ENCODE data around the gene C17orf67.
A peak's percentile ranks its signal among the peaks of the same experiment; 100 is the strongest.

C17orf67 gene

DNA sequence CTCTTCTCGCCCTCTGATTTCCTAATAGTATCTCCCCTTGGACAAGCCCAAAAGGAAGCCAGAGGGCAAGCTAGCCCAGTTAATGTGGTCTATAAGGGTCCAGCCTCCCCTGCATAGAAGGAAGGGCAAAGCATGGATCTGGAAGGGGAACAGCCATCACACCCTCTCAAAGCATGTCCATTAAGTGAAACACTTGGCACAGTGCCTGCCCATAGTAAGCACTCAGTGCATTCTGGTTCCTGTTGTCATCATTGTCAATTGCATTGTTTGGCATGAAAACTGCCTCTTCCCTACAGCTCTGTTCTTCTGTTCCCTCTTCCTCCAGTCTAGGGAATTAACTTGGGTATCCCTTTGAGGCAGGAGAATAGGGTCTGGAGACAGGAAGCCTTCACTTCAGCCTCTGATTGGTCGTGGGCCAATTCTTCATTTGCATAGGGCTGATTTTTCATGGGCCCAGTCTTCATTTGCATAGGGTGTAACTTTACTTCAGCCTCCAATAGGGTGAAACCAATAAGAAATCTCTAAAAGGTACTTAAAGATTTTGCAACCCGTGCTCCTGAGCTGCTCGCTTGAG, 81.4 kb downstream of the C17orf67 start:
- Mint-ChIP-seq H3K4me1 (peaks cover 42% of the 10 kb centered on the region), H3K4me3 (no peak overlapping the region), H3K9me3 (no peaks in the 10 kb centered on the region), H3K27ac (no peak overlapping the region), H3K27me3 (no peaks in the 10 kb centered on the region)
- no peak for DNase-seq
- peak; percentile 8 for ATAC-seq

DNA sequence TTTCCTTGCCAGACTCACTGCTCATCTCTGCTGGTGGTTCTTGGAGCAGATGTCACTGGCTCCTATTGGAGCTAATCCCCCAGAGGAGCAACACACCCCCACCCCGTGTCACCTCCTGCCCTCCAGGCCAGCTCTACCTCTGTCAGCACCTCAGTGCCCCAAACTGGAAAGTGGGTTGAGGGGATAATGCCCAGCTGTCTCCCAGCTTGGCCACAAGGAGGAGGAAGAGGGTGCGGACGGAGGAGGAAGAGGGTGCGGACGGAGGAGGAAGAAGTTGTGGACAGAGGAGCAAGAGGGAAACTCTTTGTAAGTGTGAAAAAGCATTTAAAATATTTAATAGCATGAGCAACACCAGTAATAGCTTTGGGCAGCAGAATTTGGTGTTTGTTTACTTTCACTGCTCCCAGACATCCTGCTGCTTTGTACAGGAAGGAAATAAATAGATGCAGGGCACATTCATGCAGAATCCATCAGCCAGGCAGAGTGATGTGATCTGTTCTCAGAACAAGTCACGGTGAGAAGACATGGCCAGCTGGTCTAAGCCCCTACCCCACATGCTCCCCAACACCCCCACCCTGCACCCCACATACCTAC, 82.5 kb downstream of the C17orf67 start:
- no peaks in the 10 kb centered on the region for H3K27me3 Mint-ChIP-seq
- H3K4me3 Mint-ChIP-seq: no peak overlapping the region
- DNase-seq (no peak), ATAC-seq (no peak)
- no peaks in the 10 kb centered on the region for H3K9me3 Mint-ChIP-seq
- no peak overlapping the region for H3K27ac Mint-ChIP-seq
- H3K4me1 Mint-ChIP-seq: peaks cover 34% of the 10 kb centered on the region

DNA sequence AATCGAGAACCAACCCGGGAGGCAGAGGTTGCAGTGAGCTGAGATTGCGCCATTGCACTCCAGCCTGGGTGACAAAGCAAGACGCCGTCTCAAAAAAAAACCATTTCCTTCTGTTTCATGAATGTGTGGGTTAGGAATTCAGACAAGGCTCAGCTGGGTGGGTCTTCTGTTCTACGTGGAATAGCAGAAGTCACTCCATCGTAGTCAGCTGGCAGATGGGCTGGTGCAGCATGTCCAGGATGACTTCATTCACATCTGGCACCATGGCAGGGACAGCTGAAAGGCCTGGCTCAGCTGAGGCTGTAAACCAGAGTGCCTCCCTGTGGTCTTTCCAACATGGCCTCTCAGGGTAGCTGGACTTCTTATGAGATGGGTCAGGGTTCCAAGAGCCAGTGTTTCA, 89.0 kb downstream of the C17orf67 start:
- H3K9me3 Mint-ChIP-seq: no peaks in the 10 kb centered on the region
- DNase-seq (no peak), ATAC-seq (no peak)
- no peak overlapping the region for H3K4me3 Mint-ChIP-seq
- peaks cover under 1% of the 10 kb centered on the region for H3K4me1 Mint-ChIP-seq
- H3K27ac Mint-ChIP-seq: no peak overlapping the region
- H3K27me3 Mint-ChIP-seq: no peaks in the 10 kb centered on the region

DNA sequence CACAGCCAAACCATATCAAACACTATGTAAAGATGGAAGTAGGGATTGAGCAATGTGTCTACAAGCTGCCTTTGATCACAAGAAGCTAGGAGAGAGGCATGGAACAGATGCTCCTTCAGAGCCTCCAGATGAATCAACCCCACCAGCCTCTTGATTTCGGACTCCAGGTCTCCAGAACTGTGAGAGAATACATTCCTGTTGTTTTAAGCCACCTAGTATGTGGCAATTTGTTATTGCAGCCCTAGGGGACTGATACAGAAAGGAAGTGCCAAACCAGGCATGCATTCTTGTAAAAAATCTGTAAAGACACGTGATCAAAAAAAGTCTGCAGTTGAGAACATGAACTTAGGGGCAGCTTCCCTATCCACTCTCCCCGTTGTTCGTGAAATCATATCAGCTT, 91.1 kb downstream of the C17orf67 start:
- ATAC-seq: no peak
- no peak for DNase-seq
- no peak overlapping the region for H3K27ac Mint-ChIP-seq
- no peaks in the 10 kb centered on the region for H3K9me3 Mint-ChIP-seq
- no peaks in the 10 kb centered on the region for H3K4me1 Mint-ChIP-seq
- no peak overlapping the region for H3K4me3 Mint-ChIP-seq
- H3K27me3 Mint-ChIP-seq: no peaks in the 10 kb centered on the region
